Astrocyte (in vitro differentiated cells and primary cell): ENCODE results near the gene DHRS9. TPM values are rescaled to one million over a fixed set of nuclear protein-coding genes. Genes with fewer than 3 reads are reported as not detected.

Source experiments
- DNase-seq: peaks from one replicate; pipeline ENCODE4 v3.0.0-alpha.2; 2010; ENCODE audit warnings: low read depth
- FAIRE-seq: peaks from 2 replicates; lab custom pipeline; 2011; peaks lifted over from hg19 to GRCh38; lab: Jason Lieb, UNC
- H2AFZ ChIP-seq: 2 replicates; pipeline ENCODE4 v1.6.0; 2012; ENCODE audit warnings: low read depth, low read length, inconsistent platforms
- H3K27ac ChIP-seq: 2 replicates; pipeline ENCODE4 v1.5.1; 2011; ENCODE audit warnings: low read depth, low read length, inconsistent platforms
- H3K27me3 ChIP-seq: 2 replicates; pipeline ENCODE4 v1.6.0; 2011; ENCODE audit warnings: low read length, inconsistent platforms; ENCODE audit not compliant: insufficient read depth
- H3K36me3 ChIP-seq: 2 replicates; pipeline ENCODE4 v1.5.1; 2011; ENCODE audit warnings: low read length, inconsistent platforms; ENCODE audit not compliant: insufficient read depth
- H3K4me1 ChIP-seq: 2 replicates; pipeline ENCODE4 v1.5.1; 2011; ENCODE audit warnings: low read length, inconsistent platforms; ENCODE audit not compliant: insufficient read depth
- H3K4me2 ChIP-seq: 2 replicates; pipeline ENCODE4 v1.6.0; 2012; ENCODE audit warnings: low read length, inconsistent platforms
- H3K4me3 ChIP-seq: 2 replicates; pipeline ENCODE4 v1.5.1; 2011; ENCODE audit warnings: low read depth, mild to moderate bottlenecking, low read length, inconsistent platforms; ENCODE audit not compliant: insufficient read depth
- H3K79me2 ChIP-seq: 2 replicates; pipeline ENCODE4 v1.6.0; 2012; ENCODE audit warnings: mild to moderate bottlenecking, low read length, inconsistent platforms; ENCODE audit not compliant: insufficient read depth
- H3K9ac ChIP-seq: 2 replicates; pipeline ENCODE4 v1.6.0; 2012; ENCODE audit warnings: mild to moderate bottlenecking, low read length, inconsistent platforms
- H3K9me3 ChIP-seq: 2 replicates; pipeline ENCODE4 v1.5.1; 2012; ENCODE audit warnings: low read depth, mild to moderate bottlenecking, low read length, inconsistent platforms; ENCODE audit not compliant: insufficient read depth
- H4K20me1 ChIP-seq: 2 replicates; pipeline ENCODE4 v1.6.0; 2012; ENCODE audit warnings: low read length, inconsistent platforms; ENCODE audit not compliant: insufficient read depth
- H3K27ac Mint-ChIP-seq: one replicate; pipeline ENCODE4 v1.8.0; 2021; ENCODE audit warnings: mild to moderate bottlenecking, mixed read lengths; ENCODE audit not compliant: unreplicated experiment
- H3K27me3 Mint-ChIP-seq: one replicate; pipeline ENCODE4 v1.8.0; 2021; ENCODE audit warnings: low read depth, mixed read lengths; ENCODE audit not compliant: unreplicated experiment
- H3K36me3 Mint-ChIP-seq: one replicate; pipeline ENCODE4 v1.8.0; 2021; ENCODE audit warnings: low read depth, mixed read lengths; ENCODE audit not compliant: unreplicated experiment
- H3K4me1 Mint-ChIP-seq: one replicate; pipeline ENCODE4 v1.8.0; 2021; ENCODE audit warnings: low read depth, mixed read lengths; ENCODE audit not compliant: unreplicated experiment
- H3K4me3 Mint-ChIP-seq: one replicate; pipeline ENCODE4 v1.8.0; 2021; ENCODE audit warnings: mild to moderate bottlenecking, moderate library complexity, mixed read lengths; ENCODE audit not compliant: unreplicated experiment
- H3K9me3 Mint-ChIP-seq: one replicate; pipeline ENCODE4 v1.8.0; 2021; ENCODE audit warnings: mild to moderate bottlenecking, mixed read lengths; ENCODE audit not compliant: unreplicated experiment
- EZH2 ChIP-seq: IDR thresholded peaks from 2 replicates; pipeline ENCODE4 v1.6.1; 2012; ENCODE audit warnings: mild to moderate bottlenecking, low read length, inconsistent platforms; ENCODE audit not compliant: insufficient read depth
- total RNA-seq: library from RNA; stranded (reverse); gene quantifications from 2 replicates; pipeline ENCODE4 v1.2.1, GENCODE V29; 2021
- TF ChIP-seq, protein P1 (sequence below): IDR thresholded peaks from 2 replicates; pipeline ENCODE4 v1.5.1; 2011; ENCODE audit warnings: low read depth, mild to moderate bottlenecking, inconsistent platforms, low read length, moderate library complexity; ENCODE audit not compliant: insufficient read depth

DHRS9 gene
- total RNA-seq, 1 donor from 2014 or later: not detected

- Histone ChIP-seq H2AFZ (no peak overlapping the region), H3K36me3 (no peaks in the 10 kb centered on the region), H3K4me1 (peaks cover 10% of the 10 kb centered on the region), H3K4me3 (no peak overlapping the region), H3K4me2 (no peak overlapping the region), H3K27me3 (peaks cover 8% of the 10 kb centered on the region), H4K20me1 (no peaks in the 10 kb centered on the region), H3K9ac (no peak overlapping the region), H3K9me3 (no peaks in the 10 kb centered on the region), H3K27ac (no peak overlapping the region), H3K79me2 (no peaks in the 10 kb centered on the region)
- FAIRE-seq (no peak), DNase-seq (no peak)
- Mint-ChIP-seq H3K27me3 (peaks cover 31% of the 10 kb centered on the region), H3K9me3 (no peaks in the 10 kb centered on the region), H3K4me3 (no peak overlapping the region), H3K4me1 (peaks cover under 1% of the 10 kb centered on the region), H3K27ac (no peak overlapping the region), H3K36me3 (no peaks in the 10 kb centered on the region)
- TF ChIP-seq, protein P1, sequence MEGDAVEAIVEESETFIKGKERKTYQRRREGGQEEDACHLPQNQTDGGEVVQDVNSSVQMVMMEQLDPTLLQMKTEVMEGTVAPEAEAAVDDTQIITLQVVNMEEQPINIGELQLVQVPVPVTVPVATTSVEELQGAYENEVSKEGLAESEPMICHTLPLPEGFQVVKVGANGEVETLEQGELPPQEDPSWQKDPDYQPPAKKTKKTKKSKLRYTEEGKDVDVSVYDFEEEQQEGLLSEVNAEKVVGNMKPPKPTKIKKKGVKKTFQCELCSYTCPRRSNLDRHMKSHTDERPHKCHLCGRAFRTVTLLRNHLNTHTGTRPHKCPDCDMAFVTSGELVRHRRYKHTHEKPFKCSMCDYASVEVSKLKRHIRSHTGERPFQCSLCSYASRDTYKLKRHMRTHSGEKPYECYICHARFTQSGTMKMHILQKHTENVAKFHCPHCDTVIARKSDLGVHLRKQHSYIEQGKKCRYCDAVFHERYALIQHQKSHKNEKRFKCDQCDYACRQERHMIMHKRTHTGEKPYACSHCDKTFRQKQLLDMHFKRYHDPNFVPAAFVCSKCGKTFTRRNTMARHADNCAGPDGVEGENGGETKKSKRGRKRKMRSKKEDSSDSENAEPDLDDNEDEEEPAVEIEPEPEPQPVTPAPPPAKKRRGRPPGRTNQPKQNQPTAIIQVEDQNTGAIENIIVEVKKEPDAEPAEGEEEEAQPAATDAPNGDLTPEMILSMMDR: no peak
- TF ChIP-seq EZH2: no peak
These were observed 44.7 kb downstream of the DHRS9 start for GRCh38 chr2:169114056-169114455.

- no peaks in the 10 kb centered on the region for H4K20me1 ChIP-seq
- no peaks in the 10 kb centered on the region for H3K9me3 ChIP-seq
- no peak overlapping the region for H3K4me2 ChIP-seq
- no peak overlapping the region for H3K9ac ChIP-seq
- no peak overlapping the region for H3K27ac ChIP-seq
- H3K27me3 ChIP-seq: no peaks in the 10 kb centered on the region
- peaks cover 10% of the 10 kb centered on the region for H3K4me1 Mint-ChIP-seq
- peaks cover 20% of the 10 kb centered on the region for H3K27me3 Mint-ChIP-seq
- no peak for FAIRE-seq
- no peaks in the 10 kb centered on the region for H3K36me3 Mint-ChIP-seq
- no peak overlapping the region for H3K27ac Mint-ChIP-seq
- no peaks in the 10 kb centered on the region for H3K9me3 Mint-ChIP-seq
- no peaks in the 10 kb centered on the region for H3K36me3 ChIP-seq
- no peak for TF ChIP-seq EZH2
- TF ChIP-seq, protein P1: no peak
- H3K4me3 Mint-ChIP-seq: no peak overlapping the region
- H3K4me3 ChIP-seq: no peak overlapping the region
- no peaks in the 10 kb centered on the region for H3K79me2 ChIP-seq
- peaks cover 10% of the 10 kb centered on the region for H3K4me1 ChIP-seq
- H2AFZ ChIP-seq: no peak overlapping the region
- DNase-seq: no peak
These were observed 47.0 kb downstream of the DHRS9 start for GRCh38 chr2:169116327-169116726.

DNA sequence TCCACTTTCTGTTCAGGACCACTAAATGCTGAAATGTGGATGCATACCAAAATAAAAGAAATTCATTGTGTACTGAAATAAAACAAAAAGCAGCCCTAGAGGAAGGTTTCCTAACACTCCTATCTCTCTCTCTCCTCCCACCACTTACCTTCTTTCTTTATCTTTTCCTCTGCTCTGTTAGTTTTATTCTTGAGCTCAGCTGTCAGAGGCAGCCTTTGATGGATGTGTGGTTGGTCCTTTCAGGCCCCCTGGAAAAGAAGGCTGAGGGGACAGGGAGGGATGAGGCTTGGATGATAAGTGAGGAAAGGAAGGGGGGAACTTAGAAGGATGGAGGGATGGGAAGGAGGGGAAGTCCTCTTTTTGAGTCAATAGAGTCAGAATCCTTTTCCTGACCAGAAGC lies 47.6 kb downstream of the DHRS9 start:
- H3K9me3 Mint-ChIP-seq: no peaks in the 10 kb centered on the region
- no peaks in the 10 kb centered on the region for H3K36me3 Mint-ChIP-seq
- H3K27ac Mint-ChIP-seq: no peak overlapping the region
- Histone ChIP-seq H3K4me3 (no peak overlapping the region), H4K20me1 (no peaks in the 10 kb centered on the region), H3K9ac (no peak overlapping the region), H3K27ac (no peak overlapping the region), H3K79me2 (no peaks in the 10 kb centered on the region), H3K36me3 (no peaks in the 10 kb centered on the region), H3K9me3 (no peaks in the 10 kb centered on the region), H3K4me1 (peaks cover 10% of the 10 kb centered on the region), H2AFZ (no peak overlapping the region), H3K27me3 (no peaks in the 10 kb centered on the region), H3K4me2 (no peak overlapping the region)
- FAIRE-seq (no peak), DNase-seq (no peak)
- TF ChIP-seq EZH2: no peak
- TF ChIP-seq, protein P1: no peak
- H3K4me1 Mint-ChIP-seq: peaks cover 10% of the 10 kb centered on the region
- H3K27me3 Mint-ChIP-seq: peaks cover 14% of the 10 kb centered on the region
- no peak overlapping the region for H3K4me3 Mint-ChIP-seq
